Measurements from ENCODE around the gene ARHGAP42.

Gene ARHGAP42

GRCh38 chr11:100805506-100806199, 118.6 kb downstream of the ARHGAP42 start:
- DNase-seq, result no peak

- DNase-seq, result no peak
Observed at GRCh38 chr11:100806296-100806695, 119.2 kb downstream of the ARHGAP42 start.

- no peak for DNase-seq
Observed at GRCh38 chr11:100808904-100809491, 121.9 kb downstream of the ARHGAP42 start.

- no peak for DNase-seq
Observed at GRCh38 chr11:100810146-100810545, 123.1 kb downstream of the ARHGAP42 start.

GRCh38 chr11:100810666-100811065, 123.6 kb downstream of the ARHGAP42 start:
- no peak for DNase-seq

- no peak for DNase-seq
Observed at GRCh38 chr11:100812517-100812916, 125.4 kb downstream of the ARHGAP42 start.

GRCh38 chr11:100815787-100816330, 128.8 kb downstream of the ARHGAP42 start:
- no peak for DNase-seq

GRCh38 chr11:100816823-100817222, 129.7 kb downstream of the ARHGAP42 start:
- no peak for DNase-seq

GRCh38 chr11:100817620-100818019, 130.5 kb downstream of the ARHGAP42 start:
- no peak for DNase-seq

GRCh38 chr11:100820621-100821020, 133.5 kb downstream of the ARHGAP42 start:
- DNase-seq, result no peak

- no peak for DNase-seq
Observed at GRCh38 chr11:100821198-100821597, 134.1 kb downstream of the ARHGAP42 start.

- no peak for DNase-seq
Observed at GRCh38 chr11:100823360-100823759, 136.3 kb downstream of the ARHGAP42 start.

GRCh38 chr11:100824041-100824809, 137.1 kb downstream of the ARHGAP42 start:
- DNase-seq, result no peak

GRCh38 chr11:100825626-100826025, 138.5 kb downstream of the ARHGAP42 start:
- no peak for DNase-seq

GRCh38 chr11:100827934-100828661, 141.0 kb downstream of the ARHGAP42 start:
- DNase-seq, result peak; percentile 62

- DNase-seq, result no peak
Observed at GRCh38 chr11:100830274-100830673, 143.2 kb downstream of the ARHGAP42 start.

GRCh38 chr11:100830978-100831732, 144.1 kb downstream of the ARHGAP42 start:
- DNase-seq, result no peak

- DNase-seq, result no peak
Observed at GRCh38 chr11:100831929-100832494, 144.9 kb downstream of the ARHGAP42 start.

GRCh38 chr11:100832829-100833228, 145.7 kb downstream of the ARHGAP42 start:
- no peak for DNase-seq

- DNase-seq, result no peak
Observed at GRCh38 chr11:100833276-100833675, 146.2 kb downstream of the ARHGAP42 start.

GRCh38 chr11:100835854-100836253, 148.8 kb downstream of the ARHGAP42 start:
- DNase-seq, result no peak

- no peak for DNase-seq
Observed at GRCh38 chr11:100837311-100837710, 150.2 kb downstream of the ARHGAP42 start.

Measured in NCI-H1417 treated with DMSO at 0.1 percent for 48 hours (cell line).